SU-DHL-6 (cell line): ENCODE results near the gene TCF7L1.

ENCODE experiments used
- CTCF ChIP-seq: fragments of 200-600 bp; sonication (generic); IDR thresholded peaks from one replicate; pipeline ENCODE4 v1.5.1; 2017; ENCODE audit warnings: antibody characterized with exemption, mild to moderate bottlenecking, low read length, moderate library complexity; ENCODE audit not compliant: insufficient read depth, poor library complexity, severe bottlenecking
- EZH2phosphoT487 ChIP-seq: fragments of 200-600 bp; sonication (generic), shearing (Covaris generic); conservative IDR thresholded peaks from 2 replicates; pipeline ENCODE4 v1.6.1; 2018; ENCODE audit warnings: mild to moderate bottlenecking, antibody characterized with exemption, low read length, moderate library complexity, mixed read lengths

DNA sequence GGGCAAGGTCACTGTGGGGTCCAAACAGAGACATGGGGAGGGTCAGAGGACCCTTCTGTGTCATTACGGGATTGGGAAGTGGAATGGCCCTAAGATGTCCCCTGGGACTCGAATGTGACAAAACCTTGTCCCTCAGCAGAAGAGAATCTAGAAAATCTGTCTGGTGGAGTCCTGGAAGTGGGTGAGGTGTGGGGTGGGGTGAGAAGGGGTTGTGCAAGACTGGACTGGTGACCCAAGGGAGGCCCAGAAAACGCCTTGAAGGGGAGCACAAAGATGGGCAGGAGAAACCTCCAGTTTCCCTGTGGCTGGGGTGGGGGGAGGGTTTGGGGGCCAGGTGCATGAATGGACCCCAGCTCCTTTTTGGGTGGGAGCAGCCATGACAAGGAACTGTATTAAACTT lies 79.6 kb downstream of the TCF7L1 start:
- TF ChIP-seq CTCF: no peak
- no peak for TF ChIP-seq EZH2phosphoT487
